Skeletal muscle cell (primary cell): ENCODE measurements around the gene DOCK7.
"Not testable (repeated sequence)": the region's sequence is repeated elsewhere in the genome, so short reads cannot be mapped to it uniquely, and the experiment has no call there.

Experiments used
- DNase-seq: peaks from one replicate; pipeline ENCODE4 v3.0.0-alpha.2; 2010; ENCODE audit warnings: low read depth
- H3K4me3 ChIP-seq: 2 replicates; pipeline ENCODE4 v1.5.1; 2011; ENCODE audit warnings: low read depth, mild to moderate bottlenecking, control low read depth, low read length, moderate library complexity

DOCK7 gene

DNA sequence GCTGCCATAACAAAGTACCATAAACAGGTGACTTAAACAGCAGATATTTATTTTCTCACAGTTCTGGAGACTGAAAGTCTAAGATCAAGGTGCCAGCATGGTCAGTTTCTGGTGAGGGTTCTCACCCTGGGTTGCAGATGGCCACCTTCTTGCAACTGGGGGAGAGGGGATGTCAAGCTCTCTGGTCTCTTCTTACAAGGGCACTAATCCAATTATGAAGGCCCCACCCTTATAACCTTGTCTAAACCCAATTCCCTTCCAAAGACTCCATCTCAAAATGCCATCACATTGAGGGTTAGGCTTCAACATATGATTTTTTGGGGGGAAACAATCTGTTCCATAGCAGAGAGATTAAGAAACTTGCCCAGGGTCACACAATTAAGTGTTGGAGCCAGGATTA lies 115.7 kb downstream of the DOCK7 start:
- DNase-seq = no peak
- H3K4me3 ChIP-seq = no peak overlapping the region

DNA sequence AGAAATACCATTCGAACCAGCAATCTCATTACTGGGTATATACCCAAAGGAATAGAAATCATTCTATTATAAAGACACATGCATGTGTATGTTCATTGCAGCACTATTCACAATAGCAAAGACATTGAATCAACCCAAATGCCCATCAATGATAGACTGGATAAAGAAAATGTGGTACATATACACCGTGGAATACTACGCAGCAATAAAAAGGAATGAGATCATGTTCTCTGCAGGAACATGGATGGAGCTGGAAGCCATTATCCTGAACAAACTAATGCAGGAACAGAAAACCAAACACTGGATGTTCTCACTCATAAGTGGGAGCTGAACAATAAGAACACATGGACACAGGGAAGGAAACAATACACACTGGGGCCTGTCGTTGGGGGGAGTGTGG lies 116.7 kb downstream of the DOCK7 start:
- not testable (repeated sequence) for H3K4me3 ChIP-seq, DNase-seq

- not testable (repeated sequence) for DNase-seq, H3K4me3 ChIP-seq
Observed at GRCh38 chr1:62567926-62568325, 120.3 kb downstream of the DOCK7 start.

GRCh38 chr1:62567182-62567581 lies 121.0 kb downstream of the DOCK7 start:
- H3K4me3 ChIP-seq, DNase-seq: not testable (repeated sequence)

GRCh38 chr1:62561306-62561705 lies 126.9 kb downstream of the DOCK7 start:
- DNase-seq = no peak
- no peak overlapping the region for H3K4me3 ChIP-seq

DNA sequence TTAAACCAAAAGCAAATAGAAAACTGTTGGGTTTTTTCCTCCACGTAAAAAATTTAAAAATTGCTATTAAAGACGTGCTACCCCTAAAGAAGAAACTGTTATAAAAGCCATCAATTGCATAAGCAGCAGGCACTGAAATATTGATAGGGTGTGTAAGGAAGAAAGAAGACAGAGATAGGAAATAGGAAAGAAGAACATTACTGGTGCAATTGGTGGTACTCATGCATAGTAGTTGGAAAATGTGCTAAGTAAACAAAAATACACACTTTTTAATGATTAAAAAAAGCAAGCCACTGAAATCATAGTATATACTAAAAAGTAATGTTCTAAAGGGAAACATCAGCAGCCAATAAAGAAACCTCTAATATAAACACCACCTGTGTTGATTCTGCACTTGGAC lies 143.6 kb downstream of the DOCK7 start:
- no peak overlapping the region for H3K4me3 ChIP-seq
- DNase-seq = no peak

GRCh38 chr1:62541048-62541447 lies 147.1 kb downstream of the DOCK7 start:
- no peak overlapping the region for H3K4me3 ChIP-seq
- DNase-seq = no peak

GRCh38 chr1:62539028-62539447 lies 149.1 kb downstream of the DOCK7 start:
- DNase-seq = no peak
- H3K4me3 ChIP-seq = no peak overlapping the region

GRCh38 chr1:62536865-62537264 lies 151.3 kb downstream of the DOCK7 start:
- H3K4me3 ChIP-seq = no peak overlapping the region
- no peak for DNase-seq

DNA sequence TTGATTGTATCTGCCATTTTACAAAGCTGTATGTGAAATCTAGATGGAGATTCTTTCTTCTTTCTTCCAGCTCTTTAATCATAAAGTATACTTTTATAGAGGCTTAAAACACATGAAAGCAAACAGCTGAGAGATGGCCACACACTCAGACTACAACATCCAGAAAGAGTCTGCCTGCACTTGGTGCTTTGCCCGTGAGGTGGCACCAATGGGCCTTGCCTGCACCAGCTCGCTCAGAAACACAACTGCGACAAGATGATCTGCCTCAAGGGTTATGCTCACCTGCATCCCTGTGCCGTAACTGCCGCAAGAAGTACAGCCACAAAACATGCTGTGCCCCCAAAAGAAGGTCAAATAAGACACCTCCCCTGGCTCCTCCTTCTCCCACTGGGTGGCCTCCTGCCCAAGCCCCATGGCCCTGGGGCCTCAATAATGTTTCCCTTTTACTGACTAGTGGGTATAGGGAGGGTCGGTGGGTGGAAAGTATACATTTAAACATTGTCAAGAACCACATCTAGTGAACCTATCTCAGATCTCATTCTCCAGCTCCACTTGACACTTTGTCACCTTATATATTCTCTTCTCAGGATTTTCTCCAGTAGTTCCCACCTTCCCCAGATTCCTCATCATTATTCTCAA lies 157.6 kb downstream of the DOCK7 start:
- no peak for DNase-seq
- H3K4me3 ChIP-seq = no peak overlapping the region

GRCh38 chr1:62529227-62529626 lies 159.0 kb downstream of the DOCK7 start:
- no peak for DNase-seq
- no peak overlapping the region for H3K4me3 ChIP-seq

GRCh38 chr1:62528015-62528414 lies 160.2 kb downstream of the DOCK7 start:
- no peak overlapping the region for H3K4me3 ChIP-seq
- no peak for DNase-seq

DNA sequence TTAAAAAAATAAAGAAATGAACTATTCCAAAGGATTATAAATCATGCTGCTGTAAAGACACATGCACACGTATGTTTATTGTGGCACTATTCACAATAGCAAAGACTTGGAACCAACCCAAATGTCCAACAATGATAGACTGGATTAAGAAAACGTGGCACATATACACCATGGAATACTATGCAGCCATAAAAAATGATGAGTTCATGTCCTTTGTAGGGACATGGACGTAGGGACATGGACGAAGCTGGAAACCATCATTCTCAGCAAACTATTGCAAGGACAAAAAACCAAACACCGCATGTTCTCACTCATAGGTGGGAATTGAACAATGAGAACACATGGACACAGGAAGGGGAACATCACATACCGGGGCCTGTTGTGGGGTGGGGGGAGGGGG lies 160.8 kb downstream of the DOCK7 start:
- H3K4me3 ChIP-seq, DNase-seq: not testable (repeated sequence)

GRCh38 chr1:62523860-62524259 lies 164.3 kb downstream of the DOCK7 start:
- no peak overlapping the region for H3K4me3 ChIP-seq
- DNase-seq = no peak

DNA sequence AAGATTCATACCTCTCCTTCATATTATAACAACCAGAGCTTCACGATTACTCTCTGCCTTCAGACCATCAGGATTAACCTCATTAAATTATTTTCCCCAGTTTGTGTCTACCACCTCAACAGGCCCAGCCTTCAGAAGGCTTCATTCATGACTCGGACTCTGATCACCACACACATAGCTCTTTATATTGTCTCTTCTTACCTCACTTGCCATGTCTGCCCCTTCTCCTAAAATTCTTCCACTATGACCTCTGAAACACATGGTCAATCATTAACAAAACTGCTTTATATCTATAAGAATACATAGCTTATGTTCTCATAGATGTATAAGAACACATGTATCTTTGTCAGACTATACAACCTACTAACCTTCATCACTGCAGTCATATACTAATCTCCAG lies 171.6 kb downstream of the DOCK7 start:
- no peak for DNase-seq
- no peak overlapping the region for H3K4me3 ChIP-seq

DNA sequence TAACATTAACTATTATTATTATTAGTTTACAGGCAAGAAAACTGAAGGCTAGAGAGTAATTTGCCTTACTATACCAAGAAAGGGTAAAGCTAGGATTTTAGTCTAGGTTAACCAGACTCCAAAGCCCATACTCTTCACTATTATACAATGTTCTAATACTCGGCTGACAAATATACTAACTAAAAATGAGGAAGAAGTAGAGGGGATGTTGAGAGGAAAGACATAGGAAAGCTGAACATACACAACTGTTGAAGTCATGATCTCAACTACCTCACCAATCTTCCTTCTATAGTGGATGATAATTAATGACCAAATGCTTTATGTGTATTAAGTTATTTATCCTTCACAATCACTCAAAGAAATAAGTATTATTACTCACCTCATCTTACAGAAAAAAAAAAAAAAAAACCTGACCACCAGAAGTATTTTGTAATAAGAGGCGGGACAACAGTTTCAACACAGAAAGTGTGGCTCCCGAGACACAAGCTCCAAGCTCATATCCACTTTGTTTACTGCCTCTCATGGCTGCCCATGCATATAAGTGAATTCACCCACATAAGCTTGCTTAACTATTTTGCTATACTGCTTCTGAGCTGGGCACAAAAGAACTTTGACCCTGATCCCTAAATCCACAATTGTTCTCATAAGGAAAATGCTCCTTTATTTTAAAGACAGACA lies 173.3 kb downstream of the DOCK7 start:
- H3K4me3 ChIP-seq = no peak overlapping the region
- no peak for DNase-seq

DNA sequence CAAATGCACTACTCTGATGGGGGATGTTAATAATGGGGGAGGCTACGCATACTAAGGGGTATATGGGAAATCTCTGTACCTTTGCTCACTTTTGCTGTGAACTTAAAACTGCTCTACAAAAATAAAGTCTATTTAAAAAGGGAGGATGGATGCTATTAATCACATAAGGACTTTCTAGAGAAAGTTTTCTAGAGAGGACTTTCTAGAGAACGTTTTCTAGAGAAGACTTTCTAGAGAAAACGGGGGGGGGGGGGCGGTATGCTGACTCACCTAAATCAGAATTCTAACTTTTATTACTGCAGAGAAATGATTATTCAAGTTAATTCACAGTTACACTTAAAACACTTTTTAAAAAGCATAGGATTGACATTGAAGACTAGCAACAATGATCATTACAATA lies 175.2 kb downstream of the DOCK7 start:
- DNase-seq = no peak
- no peak overlapping the region for H3K4me3 ChIP-seq

DNA sequence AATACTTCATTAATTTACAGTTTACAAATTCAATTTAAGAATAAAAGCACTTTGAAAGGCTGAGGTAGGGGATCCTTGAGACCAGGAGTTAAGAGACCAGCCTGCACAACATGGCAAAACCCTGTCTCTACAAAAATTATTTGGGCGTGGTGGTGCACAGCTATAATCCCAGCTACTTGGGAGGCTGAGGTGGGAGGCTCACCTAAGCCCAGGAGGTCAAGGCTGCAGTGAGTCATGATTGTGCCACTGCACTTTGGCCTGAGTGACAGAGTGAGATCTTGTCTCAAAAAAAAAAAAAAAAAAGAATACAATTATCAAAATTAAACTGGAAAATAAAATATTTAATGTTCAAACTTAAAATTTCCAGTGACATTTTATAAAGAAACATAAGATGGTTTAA lies 179.2 kb downstream of the DOCK7 start:
- no peak overlapping the region for H3K4me3 ChIP-seq
- DNase-seq = no peak

DNA sequence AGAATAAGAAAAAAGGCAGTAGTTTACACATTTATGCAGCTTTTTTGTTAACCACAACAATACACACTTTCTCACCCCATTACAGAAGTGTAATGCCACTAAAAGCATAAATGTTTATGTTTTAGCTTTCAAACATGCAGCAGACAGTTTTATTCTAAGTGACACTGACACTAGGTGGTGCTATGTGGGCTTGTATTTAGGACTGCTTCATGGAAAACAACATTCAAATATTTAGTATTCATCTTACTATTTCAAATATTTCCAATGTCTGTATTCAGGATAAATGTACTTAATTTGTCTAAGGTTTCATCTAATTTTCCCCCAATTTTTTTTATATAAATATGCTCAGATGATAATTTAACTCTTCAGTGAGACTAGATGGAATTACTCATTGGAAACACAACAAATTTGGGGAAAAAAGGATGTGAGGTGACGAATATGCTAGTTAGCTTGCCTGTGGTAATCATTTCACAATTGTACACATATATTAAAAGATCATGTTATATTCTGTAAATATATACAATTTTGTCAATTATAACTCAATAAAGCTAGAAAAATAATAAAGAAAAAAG lies 179.9 kb downstream of the DOCK7 start:
- no peak for DNase-seq
- no peak overlapping the region for H3K4me3 ChIP-seq

GRCh38 chr1:62500210-62500609 lies 188.0 kb downstream of the DOCK7 start:
- DNase-seq = no peak
- no peak overlapping the region for H3K4me3 ChIP-seq

GRCh38 chr1:62494137-62494536 lies 194.0 kb downstream of the DOCK7 start:
- H3K4me3 ChIP-seq = no peak overlapping the region
- no peak for DNase-seq
